ENCODE data around the gene FOXS1. TPM values are rescaled to one million over a fixed set of nuclear protein-coding genes. Genes with fewer than 3 reads are reported as not detected.

The FOXS1 gene
- total and polyA plus RNA-seq, 2 donors from 2014 or later = 2.1 to 9.8 TPM

GRCh38 chr20:31821427-31821826 lies 24.0 kb downstream of the FOXS1 start:
- no peaks in the 10 kb centered on the region for H3K27me3 ChIP-seq (ENCODE audit: control insufficient read depth, insufficient read depth, low read length)
- no peak overlapping the region for H3K9ac ChIP-seq (ENCODE audit: low read length in 3 of 3)
- H3K9me3 ChIP-seq (ENCODE audit: control insufficient read depth in 2 of 3, insufficient read depth in 1 of 3, low read length in 3 of 3) = no peaks in the 10 kb centered on the region
- H3K36me3 ChIP-seq (ENCODE audit: control insufficient read depth in 2 of 3, insufficient read depth in 3 of 3, low read length in 3 of 3) = no peaks in the 10 kb centered on the region
- peaks cover 0 to 3% (median 2%) of the 10 kb centered on the region in 3 donors for H3K4me1 ChIP-seq (ENCODE audit: control insufficient read depth in 2 of 3, insufficient read depth in 2 of 3, low read depth in 1 of 3, low read length in 3 of 3)
- DNase-seq (no peak), FAIRE-seq (no peak)
- TF ChIP-seq, protein P1, sequence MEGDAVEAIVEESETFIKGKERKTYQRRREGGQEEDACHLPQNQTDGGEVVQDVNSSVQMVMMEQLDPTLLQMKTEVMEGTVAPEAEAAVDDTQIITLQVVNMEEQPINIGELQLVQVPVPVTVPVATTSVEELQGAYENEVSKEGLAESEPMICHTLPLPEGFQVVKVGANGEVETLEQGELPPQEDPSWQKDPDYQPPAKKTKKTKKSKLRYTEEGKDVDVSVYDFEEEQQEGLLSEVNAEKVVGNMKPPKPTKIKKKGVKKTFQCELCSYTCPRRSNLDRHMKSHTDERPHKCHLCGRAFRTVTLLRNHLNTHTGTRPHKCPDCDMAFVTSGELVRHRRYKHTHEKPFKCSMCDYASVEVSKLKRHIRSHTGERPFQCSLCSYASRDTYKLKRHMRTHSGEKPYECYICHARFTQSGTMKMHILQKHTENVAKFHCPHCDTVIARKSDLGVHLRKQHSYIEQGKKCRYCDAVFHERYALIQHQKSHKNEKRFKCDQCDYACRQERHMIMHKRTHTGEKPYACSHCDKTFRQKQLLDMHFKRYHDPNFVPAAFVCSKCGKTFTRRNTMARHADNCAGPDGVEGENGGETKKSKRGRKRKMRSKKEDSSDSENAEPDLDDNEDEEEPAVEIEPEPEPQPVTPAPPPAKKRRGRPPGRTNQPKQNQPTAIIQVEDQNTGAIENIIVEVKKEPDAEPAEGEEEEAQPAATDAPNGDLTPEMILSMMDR (IDR thresholded peaks at IDR 0.05; ENCODE audit: borderline replicate concordance, extremely low read depth, insufficient read depth) = no peak
- no peak overlapping the region for H3K4me3 ChIP-seq (ENCODE audit: low read length in 3 of 3)
- H3K27ac ChIP-seq (ENCODE audit: low read depth in 2 of 2, low read length in 2 of 2) = no peak overlapping the region
- intact Hi-C loops (cut with DNase I) = loop anchor here (10.0 kb wide), 1 partner anchor 133 kb away; the partner anchor contains the start of gene PDRG1

DNA sequence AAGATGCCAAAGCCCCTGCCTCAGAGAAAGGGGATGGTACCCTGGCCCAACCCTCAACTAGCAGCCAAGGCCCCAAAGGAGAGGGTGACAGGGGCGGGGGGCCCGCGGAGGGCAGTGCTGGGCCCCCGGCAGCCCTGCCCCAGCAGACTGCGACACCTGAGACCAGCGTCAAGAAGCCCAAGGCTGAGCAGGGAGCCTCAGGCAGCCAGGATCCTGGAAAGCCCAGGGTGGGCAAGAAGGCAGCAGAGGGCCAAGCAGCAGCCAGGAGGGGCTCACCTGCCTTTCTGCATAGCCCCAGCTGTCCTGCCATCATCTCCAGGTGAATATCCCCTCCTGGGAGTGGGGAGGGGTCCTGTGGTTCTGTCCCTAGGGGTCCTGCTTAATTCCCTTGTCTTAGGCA lies 25.2 kb downstream of the FOXS1 start:
- DNase-seq (no peak), FAIRE-seq (no peak)
- TF ChIP-seq, protein P1 (IDR thresholded peaks at IDR 0.05; ENCODE audit: borderline replicate concordance, extremely low read depth, insufficient read depth) = no peak
- intact Hi-C loops (cut with DNase I) = loop anchor here (10.0 kb wide), 1 partner anchor 135 kb away; the partner anchor contains the start of gene PDRG1
- Histone ChIP-seq H3K36me3 (ENCODE audit: control insufficient read depth in 2 of 3, insufficient read depth in 3 of 3, low read length in 3 of 3) (no peaks in the 10 kb centered on the region), H3K27me3 (ENCODE audit: control insufficient read depth, insufficient read depth, low read length) (no peaks in the 10 kb centered on the region), H3K27ac (ENCODE audit: low read depth in 2 of 2, low read length in 2 of 2) (no peak overlapping the region), H3K4me1 (ENCODE audit: control insufficient read depth in 2 of 3, insufficient read depth in 2 of 3, low read depth in 1 of 3, low read length in 3 of 3) (peaks cover 0 to 3% (median 2%) of the 10 kb centered on the region in 3 donors), H3K9ac (ENCODE audit: low read length in 3 of 3) (no peak overlapping the region), H3K9me3 (ENCODE audit: control insufficient read depth in 2 of 3, insufficient read depth in 1 of 3, low read length in 3 of 3) (no peaks in the 10 kb centered on the region), H3K4me3 (ENCODE audit: low read length in 3 of 3) (no peak overlapping the region)

DNA sequence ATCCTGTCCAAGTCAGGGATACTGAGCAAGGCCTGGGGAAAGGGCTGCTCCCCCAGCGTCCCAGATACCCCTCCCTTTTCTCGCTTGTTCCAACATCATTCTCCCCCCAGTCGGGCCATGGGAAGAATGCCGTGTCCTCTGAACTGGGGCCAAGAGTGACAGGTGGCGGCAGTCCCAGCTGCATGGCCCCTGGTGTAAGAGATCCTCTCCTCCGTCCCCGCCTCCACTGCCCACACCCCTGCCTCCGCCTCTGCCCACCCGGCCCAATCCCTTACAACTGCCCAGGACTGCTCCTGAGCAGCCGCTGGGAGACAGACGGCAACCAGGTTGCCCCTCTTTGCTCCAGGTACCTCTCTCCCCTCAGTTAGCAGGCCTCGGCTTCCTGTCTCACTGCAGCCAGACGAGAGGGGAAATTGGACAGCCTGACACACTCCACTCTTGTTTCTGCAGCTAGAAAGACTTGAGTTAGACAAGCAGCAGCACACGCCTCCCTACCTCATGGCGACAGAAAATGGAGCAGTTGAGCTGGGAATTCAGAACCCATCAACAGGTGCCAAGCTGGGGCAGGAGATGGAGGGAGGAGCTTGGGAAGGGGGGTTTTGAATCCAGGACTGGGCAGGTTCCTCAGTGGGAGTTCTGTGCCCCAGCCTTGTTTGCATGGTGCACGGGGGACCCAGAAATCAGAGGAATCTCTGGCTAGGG lies 26.2 kb downstream of the FOXS1 start, which contains the start of gene MYLK2:
Gene MYLK2 (plus strand): TSS at position 274 of the 702 bp plus-strand sequence. CDS start 225 bp downstream, at position 499.
- no peak within 1 kb of the TSS for H3K4me3 ChIP-seq (ENCODE audit: low read length in 3 of 3)
- H3K4me1 ChIP-seq (ENCODE audit: control insufficient read depth in 2 of 3, insufficient read depth in 2 of 3, low read depth in 1 of 3, low read length in 3 of 3) = peaks cover 0 to 3% (median 2%) of the 10 kb centered on the region in 3 donors
- H3K27ac ChIP-seq (ENCODE audit: low read depth in 2 of 2, low read length in 2 of 2) = no peak within 1 kb of the TSS
- intact Hi-C loops (cut with DNase I) = no loop called here
- FAIRE-seq (no peak), DNase-seq (peak in 2 of 5 donors; percentile 57 to 60)
- H3K36me3 ChIP-seq (ENCODE audit: control insufficient read depth in 2 of 3, insufficient read depth in 3 of 3, low read length in 3 of 3) = no peaks in the 10 kb centered on the region
- H3K9me3 ChIP-seq (ENCODE audit: control insufficient read depth in 2 of 3, insufficient read depth in 1 of 3, low read length in 3 of 3) = no peaks in the 10 kb centered on the region
- no peak within 1 kb of the TSS for H3K9ac ChIP-seq (ENCODE audit: low read length in 3 of 3)
- TF ChIP-seq, protein P1 (IDR thresholded peaks at IDR 0.05; ENCODE audit: borderline replicate concordance, extremely low read depth, insufficient read depth) = no peak
- no peaks in the 10 kb centered on the region for H3K27me3 ChIP-seq (ENCODE audit: control insufficient read depth, insufficient read depth, low read length)
